GM18520 (cell line): ENCODE measurements around the gene RNF135.
"Not testable (repeated sequence)": the region's sequence is repeated elsewhere in the genome, so short reads cannot be mapped to it uniquely, and the experiment has no call there.

Source experiments
- ATAC-seq: cut with Tn5 transposase; IDR thresholded peaks from one replicate; pipeline ENCODE4 v1.9.1; 2021; ENCODE audit not compliant: unreplicated experiment

Gene RNF135

DNA sequence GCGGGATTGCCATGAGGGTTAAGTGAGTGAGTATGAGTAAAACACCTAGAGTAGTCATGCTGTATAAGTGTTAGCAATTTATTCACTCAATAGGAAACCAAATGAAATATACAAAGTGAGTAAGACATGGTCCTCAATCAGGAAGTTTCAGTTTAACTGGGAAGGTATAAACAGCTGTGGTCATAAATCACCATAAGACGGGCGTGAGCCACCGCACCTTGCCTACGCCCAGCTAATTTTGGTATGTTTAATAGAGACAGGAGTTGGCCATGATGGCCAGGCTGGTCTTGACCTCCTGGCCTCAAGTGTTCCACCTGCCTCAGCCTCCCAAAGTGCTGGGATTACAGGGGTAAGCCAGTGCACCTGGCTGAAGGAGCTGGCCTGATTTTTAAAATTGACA, 27.0 kb downstream of the RNF135 start:
- no peak for ATAC-seq

DNA sequence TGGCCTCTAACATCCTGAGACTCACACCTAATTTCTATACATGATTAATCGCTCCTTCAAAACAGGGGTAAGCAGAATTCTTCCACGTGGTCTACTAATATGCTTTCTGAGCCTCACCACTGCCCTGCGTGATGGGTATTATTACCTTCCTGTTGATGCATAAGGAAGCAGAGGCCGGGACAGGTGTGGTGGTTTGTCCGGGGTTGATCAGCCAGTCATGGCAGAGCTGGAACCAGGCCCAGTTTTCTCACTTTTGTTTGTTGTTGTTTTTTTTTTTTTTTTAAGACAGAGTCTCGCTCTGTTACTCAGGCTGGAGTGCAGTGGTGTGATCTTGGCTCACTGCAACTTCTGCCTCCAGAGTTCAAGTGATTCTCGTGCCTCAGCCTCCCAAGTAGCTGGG, 31.2 kb downstream of the RNF135 start:
- no peak for ATAC-seq

DNA sequence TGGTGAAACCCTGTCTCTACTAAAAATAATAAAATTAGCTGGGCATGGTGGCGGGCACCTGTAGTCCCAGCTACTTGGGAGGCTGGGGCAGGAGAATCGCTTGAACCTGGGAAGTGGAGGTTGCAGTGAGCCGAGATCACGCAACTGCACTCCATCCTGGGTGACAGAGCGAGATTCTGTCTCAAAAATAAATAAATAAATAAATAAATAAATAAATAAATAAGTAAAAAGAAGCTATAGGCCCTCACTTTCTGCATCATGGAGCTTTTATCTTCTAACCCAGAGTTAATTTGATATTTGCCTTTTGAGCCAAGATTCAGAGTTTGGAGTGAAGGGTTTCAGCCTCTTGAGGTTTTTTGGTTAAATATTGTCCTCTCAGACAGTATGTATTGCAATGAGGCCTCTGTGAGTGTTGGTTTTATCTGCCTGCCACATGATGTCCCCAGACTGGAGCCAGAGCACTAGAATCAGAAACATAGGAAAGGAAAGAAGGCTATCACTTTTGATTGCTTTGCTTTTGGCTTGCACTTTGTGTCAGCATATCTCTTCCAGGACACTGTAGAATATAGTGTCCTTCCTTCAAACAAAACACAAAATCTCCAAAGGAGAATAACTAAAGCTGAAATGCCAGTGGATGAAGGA, 32.5 kb downstream of the RNF135 start:
- ATAC-seq: no peak

DNA sequence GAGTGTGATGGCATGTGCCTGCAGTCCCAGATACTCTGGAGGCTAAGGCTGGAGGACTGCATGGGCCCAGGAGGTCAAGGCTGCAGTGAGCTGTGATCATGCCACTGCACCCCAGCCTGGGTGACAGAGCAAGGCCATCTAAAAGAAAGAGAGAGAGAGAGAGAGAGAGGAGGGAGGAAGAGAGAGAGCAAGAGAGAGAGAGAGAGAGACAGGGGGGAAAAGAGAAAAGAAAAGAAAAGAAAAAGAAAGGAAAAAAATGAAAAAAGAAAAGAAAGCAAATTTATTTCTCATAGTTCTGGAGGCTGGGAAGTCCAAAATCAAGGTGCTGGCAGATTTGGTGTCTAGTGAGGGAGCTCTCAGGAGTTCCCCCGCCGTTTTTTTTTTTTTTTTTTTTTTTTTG, 33.3 kb downstream of the RNF135 start:
- no peak for ATAC-seq

DNA sequence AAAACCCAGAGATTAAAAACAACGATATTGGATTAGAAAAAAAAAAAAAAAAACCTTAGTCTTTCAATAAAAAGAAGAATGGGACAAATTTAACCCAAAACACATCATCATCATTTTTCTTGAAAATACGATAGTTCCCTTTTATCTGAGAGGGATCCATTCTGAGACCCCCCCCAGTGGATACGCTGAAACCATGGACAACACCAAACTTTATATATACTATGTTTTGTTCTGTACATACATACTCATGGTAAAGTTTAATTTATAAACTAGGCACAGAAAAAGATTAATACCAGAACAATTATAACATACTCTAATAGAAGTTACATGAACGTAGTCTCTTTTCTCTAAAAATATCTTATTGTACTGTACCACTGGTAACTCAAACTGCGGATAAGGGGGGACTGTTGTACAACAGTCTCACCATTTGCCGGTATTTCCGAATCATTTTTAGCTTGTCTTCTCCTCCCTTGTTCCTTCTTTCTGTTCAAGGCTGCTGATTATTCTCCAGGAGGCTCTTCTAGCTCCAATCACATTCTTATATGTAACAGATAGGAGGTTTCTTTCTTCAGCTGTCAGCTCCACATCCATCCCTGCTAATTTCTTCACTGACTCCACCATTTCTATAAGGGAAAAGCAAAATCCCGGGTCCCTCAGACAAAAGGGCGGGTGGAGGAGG, 37.0 kb downstream of the RNF135 start:
- ATAC-seq: no peak

DNA sequence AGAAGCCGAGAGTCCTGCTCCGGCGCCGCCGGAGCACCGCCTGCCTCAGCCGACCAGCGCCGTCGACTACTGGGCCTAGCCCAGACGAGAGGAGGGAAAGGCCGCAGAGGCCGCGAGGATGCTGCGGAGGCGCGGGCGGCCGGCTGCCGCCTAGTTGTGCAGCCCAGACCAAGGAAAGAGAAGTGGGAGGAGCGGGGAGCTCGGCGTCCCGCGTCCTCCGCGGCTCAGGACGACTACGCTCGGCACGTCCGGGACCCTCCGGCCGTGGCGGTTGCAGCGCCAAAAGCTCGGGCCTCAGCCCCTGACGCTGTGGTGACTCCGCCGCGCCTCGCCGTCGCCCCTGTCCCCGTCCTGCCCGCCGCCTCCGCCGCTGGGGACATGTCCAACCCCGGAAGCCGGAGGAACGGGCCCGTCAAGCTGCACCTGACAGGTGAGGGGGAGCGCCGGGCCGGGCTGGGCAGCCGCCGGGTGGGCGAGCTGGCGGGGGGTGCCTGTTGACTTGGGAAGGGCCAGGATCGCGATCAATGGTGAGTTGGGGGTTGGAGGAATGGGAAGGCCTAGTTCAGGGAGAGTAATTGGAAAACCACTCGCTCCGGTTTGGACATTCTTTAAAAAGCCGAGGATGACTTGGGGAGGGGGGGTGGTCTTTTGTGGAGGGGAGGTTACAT, 37.7 kb downstream of the RNF135 start:
- ATAC-seq: peak; percentile 41

DNA sequence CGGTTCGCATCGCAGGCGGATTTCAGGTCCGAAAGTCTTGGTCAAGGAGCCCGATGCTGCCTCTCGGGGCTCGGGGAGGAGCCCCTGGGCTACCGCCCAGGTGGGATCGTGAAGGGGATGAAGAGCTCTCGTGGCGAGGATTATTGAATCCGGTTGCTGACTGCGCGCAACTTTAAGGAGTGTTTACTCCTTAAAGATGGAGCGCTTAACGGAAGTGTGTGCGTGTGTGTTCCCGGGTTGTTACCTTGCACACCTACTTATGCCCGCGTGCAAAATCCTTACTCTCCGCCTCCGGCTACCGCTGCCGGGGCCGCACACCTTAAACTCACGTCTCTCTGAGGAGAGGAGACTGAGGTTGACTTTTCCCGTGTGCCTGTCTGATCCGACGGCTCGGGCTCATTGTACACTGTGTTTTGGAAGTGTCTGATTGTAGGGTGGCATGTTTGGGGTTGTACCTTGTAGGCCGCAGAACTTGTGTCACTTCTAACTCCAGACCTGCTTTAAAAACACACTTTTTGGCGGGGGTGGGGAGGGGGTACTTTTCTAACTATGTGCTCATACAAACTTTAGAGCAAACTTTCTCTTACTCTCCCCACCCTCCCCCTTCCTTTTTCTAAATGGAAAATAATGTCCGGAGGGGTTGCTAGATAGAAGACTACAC, 38.3 kb downstream of the RNF135 start:
- not testable (repeated sequence) for ATAC-seq

DNA sequence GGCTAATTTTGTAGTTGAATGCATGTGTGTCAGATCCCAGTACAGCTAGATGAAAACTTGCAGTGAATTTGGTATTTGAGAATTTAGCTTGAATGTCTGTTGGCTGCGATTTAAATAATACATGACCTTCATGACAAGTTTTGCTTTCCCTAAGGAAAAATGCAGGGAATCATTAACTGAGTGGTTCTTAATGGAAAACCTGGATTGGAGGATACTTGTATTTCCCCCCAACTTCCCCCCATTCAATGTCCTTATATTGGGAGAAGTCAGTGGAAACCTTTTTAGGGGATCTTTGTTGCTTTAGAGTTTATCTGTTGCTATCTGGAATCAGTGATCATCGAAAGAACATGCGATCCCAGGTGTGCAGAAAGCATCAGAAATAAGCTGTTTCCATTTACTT, 39.2 kb downstream of the RNF135 start:
- ATAC-seq: not testable (repeated sequence)

DNA sequence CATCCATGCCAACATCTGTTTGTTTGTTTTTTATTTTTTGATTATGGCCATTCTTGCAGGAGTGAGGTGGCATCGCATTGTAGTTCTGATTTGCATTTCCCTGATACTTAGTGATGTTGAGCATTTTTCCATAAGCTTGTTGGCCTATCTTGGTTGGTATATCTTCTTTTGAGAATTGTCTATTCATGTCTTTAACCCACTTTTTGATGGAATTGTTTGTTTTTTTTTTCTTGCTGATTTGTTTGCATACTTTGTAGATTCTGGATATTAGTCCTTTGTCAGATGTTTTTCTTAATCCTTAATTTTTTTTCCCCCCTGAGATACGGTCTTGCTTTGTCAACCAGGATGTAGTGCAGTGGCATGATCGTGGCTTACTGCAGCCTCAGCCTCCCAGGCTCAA, 43.0 kb downstream of the RNF135 start:
- ATAC-seq: no peak

DNA sequence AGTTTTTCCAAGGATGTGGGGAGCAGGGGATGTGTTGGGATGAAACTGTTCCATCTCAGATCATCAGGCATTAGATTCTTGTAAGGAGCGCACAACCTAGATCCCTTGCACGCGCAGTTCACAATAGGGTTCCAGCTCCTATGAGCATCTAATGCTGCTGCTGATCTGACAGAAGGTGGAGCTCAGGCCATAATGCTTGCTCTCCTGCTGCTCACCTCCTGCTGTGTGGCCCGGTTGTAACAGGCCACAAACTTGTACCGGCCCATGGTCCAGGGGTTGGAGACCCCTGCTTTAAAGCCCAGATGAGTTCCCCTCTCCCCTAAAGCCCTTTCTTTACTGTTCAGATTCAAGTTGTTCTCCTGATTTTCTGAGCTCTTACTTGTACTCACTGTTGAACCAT, 44.8 kb downstream of the RNF135 start:
- no peak for ATAC-seq

DNA sequence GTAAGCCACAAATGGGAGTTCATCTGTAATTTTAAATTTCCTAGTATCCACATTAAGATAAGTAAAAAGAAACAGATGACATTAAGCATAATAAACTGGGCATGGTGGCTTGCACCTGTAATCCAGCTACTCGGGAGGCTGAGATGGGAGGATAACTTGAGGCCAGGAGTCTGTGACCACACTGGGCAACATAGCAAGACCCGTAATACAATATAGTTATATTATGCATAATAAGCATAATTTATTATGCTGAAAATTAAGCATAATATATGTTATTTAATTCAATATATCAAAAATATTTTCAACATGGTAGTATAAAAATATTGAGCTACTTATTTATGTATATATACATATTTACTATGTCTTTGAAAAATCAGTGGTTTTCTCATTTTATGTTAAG, 48.2 kb downstream of the RNF135 start:
- no peak for ATAC-seq

DNA sequence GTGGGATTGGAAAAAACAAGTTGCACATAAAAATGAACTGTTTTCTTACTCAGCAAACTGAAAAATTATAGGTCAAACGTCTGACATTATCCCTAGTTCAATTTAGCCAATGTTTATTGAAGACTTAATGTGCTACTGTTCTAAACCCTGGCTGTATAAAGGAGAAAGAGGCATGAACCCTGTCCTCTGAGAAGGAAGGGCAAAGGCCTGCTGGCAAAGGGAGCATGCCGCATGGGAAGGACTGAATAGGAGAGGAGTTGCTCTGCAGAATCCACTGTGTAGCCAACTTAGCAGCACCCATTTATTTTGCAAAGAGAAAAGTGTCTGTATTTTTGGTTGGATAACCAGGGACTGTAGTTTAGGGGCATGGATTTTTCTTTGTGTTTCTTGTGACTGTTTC, 52.3 kb downstream of the RNF135 start:
- not testable (repeated sequence) for ATAC-seq

DNA sequence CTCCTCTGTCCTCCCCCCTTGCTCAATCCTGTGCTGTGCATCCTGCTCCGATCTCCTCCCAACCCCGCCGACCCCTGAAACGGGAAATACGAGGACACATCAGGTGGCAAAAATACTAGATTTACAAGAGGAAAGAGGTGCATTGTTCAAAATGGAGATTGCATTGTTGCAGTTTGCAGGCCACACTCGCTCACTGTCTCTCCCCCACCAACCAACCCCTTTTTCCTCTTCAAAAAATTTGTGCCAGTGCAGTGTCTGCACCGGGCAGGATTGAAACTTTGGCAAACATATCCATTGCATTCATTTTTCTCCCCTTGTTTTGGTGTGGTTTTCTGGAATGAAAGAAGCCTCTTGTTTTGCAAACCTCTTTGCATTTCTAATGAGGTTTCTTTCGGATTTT, 61.0 kb downstream of the RNF135 start:
- no peak for ATAC-seq

DNA sequence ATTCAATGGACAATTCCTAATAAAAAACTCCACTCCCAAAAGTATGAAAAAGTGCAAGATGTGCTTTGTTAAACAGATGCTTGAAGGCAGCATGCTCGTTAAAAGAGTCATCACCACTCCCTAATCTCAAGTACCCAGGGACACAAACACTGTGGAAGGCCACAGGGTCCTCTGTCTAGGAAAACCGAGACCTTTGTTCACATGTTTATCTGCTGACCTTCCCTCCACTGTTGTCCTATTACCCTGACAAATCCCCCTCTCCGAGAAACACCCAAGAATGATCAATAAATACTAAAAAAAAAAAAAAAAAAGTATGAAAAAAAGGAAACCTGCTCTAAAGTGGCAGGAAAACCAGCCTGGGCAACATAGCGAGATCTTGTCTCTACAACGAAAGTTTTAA, 64.8 kb downstream of the RNF135 start:
- not testable (repeated sequence) for ATAC-seq

DNA sequence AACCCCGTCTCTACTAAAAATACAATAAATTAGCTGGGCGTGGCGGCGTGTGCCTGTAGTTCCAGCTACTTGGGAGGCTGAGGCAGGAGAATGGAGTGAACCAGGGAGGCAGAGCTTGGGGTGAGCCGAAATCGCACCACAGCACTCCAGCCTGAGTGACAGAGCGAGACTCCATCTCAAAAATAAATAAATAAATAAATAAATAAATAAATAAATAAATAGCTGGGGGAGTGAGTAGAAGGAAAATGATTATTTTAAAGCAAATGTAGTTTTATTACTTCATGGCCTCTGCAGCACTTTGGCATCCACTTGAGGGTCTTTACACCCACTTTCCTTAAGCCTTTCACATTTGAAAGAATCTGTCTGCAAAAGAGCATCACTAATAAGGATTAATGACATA, 70.0 kb downstream of the RNF135 start:
- ATAC-seq: not testable (repeated sequence)

DNA sequence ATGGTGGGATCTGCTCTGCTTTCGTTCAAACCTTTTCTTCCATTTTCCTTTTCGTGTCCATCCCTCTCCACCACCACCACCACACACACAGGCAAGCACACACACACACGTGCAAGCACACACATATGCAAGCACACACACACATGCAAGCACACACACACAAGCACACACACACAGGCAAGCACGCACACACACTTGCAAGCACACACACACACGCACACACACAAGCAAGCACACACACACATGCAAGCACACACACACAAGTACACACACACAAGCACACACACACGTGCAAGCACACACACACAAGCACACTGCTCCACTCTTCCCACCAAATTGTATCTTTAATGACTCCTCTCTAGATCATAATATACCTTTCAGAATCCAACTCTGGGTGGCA, 71.5 kb downstream of the RNF135 start:
- ATAC-seq: not testable (repeated sequence)

DNA sequence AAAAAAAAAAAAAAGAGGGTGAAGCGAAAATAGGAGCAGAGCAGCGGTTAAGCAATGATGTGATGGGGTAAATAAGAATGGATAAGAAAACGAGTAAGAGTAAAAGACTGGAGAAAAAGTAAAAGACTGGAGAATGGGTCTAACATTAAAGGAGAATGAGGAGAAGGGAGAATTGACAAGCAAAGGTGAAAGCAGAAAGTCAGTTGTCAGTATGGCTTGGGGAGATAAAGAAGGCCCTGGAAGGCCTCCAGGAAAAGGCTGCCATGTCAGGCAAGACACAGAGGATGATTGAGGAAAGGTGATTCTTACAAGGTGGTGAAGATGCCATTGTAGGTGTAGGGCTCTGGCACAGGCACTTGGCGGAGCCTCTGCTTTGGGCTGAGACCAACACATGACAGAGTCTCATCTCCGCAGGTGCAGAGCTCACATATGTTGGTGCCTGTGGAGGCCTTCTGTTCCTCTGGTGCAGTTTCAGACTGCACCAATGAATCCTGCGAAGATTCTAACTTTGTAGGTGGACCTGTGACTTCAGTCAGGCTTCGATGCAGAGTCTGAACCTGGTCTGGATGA, 76.1 kb downstream of the RNF135 start:
- ATAC-seq: not testable (repeated sequence)

DNA sequence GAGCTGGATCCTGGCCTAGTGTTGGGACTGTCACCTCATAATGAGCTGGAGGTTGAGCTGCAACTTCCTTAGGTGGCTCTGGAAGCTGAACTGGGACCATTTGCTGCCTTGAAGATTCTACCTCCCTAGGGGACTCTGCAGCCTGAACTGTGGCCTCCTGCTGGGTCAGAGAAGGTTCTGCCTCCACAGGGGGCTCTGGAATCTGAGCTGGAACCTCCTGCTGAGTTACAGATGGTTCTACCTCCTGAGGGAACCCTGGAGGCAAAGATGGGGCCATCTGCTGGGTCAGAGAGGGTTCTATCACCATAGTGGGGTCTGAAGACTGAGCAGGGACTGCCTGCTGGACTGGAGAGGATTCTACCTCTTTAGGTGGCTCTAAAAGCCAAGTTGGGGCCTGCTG, 77.3 kb downstream of the RNF135 start:
- ATAC-seq: no peak

DNA sequence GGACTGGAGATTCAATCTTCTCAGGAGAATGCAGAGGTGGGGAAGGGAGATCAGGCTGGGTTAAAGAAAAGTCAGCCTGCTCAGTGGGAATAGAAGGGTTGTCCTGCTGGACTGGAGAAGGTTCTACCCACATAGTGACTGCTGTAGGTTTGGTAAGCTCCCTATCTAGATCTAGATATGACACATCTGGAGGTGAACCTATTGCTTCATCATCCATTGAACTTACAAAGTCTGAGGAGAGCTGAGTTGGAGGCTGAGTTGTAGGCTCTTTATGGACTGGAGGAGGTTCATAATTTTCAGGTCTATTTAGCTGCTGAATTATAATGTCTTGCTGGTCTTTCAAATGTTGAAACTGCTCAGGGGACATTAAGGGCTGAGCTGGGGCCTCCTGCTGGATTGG, 77.9 kb downstream of the RNF135 start:
- no peak for ATAC-seq
